ENCODE data around the gene ARRDC5. TPM values are rescaled to one million over a fixed set of nuclear protein-coding genes. Genes with fewer than 3 reads are reported as not detected.
A peak's percentile ranks its signal among the peaks of the same experiment; 100 is the strongest.
"Not testable (repeated sequence)": the region's sequence is repeated elsewhere in the genome, so short reads cannot be mapped to it uniquely, and the experiment has no call there.

ARRDC5 gene
- total RNA-seq, 2 donors from 2014 or later = 0.21 to 0.42 TPM

GRCh38 chr19:4882874-4883273, 19.8 kb downstream of the ARRDC5 start:
- ATAC-seq; intact Hi-C loops (cut with DNase I, micrococcal nuclease); DNase-seq: not testable (repeated sequence)

- intact Hi-C loops (cut with DNase I, micrococcal nuclease) = loop anchor here in 1 of 2 donors (10.0 kb wide), 1 partner anchor 156 kb away; no protein-coding TSS in a partner anchor
- ATAC-seq (no peak), DNase-seq (no peak)
Observed at GRCh38 chr19:4879041-4879440, 23.7 kb downstream of the ARRDC5 start.

- no peak for ATAC-seq
- intact Hi-C loops (cut with DNase I, micrococcal nuclease) = loop anchor here in 1 of 2 donors (10.0 kb wide), 1 partner anchor 156 kb away; no protein-coding TSS in a partner anchor
Observed at GRCh38 chr19:4878491-4878968, 24.2 kb downstream of the ARRDC5 start.

GRCh38 chr19:4877753-4878490, 24.8 kb downstream of the ARRDC5 start:
- intact Hi-C loops (cut with DNase I, micrococcal nuclease) = loop anchor here in 1 of 2 donors (10.0 kb wide), 1 partner anchor 157 kb away; no protein-coding TSS in a partner anchor
- DNase-seq = peak in 1 of 2 donors; percentile 65
- no peak for ATAC-seq

More at GRCh38 chr19:4878491-4878968, 24.2 kb downstream of the ARRDC5 start:
- DNase-seq = no peak

GRCh38 chr19:4873930-4874329, 28.8 kb downstream of the ARRDC5 start:
- no peak for ATAC-seq
- no peak for DNase-seq
- intact Hi-C loops (cut with DNase I, micrococcal nuclease) = loop anchor here in 1 of 2 donors (5.0 to 10.0 kb wide), 2 partner anchors 38 to 161 kb away; no protein-coding TSS in a partner anchor

- DNase-seq = no peak
- no peak for ATAC-seq
- intact Hi-C loops (cut with DNase I, micrococcal nuclease) = loop anchor here in 1 of 2 donors (5.0 to 10.0 kb wide), 2 partner anchors 41 to 163 kb away; no protein-coding TSS in a partner anchor
Observed at GRCh38 chr19:4871711-4872110, 31.0 kb downstream of the ARRDC5 start.

GRCh38 chr19:4870025-4870700, 32.5 kb downstream of the ARRDC5 start:
- ATAC-seq (peak; percentile 39), DNase-seq (peak in 1 of 2 donors; percentile 69)
- intact Hi-C loops (cut with DNase I, micrococcal nuclease) = loop anchor here in 1 of 2 donors (5.0 to 10.0 kb wide), 2 partner anchors 42 to 165 kb away; no protein-coding TSS in a partner anchor

- ATAC-seq (no peak), DNase-seq (no peak)
- intact Hi-C loops (cut with DNase I, micrococcal nuclease) = no loop called here
Observed at GRCh38 chr19:4868286-4868834, 34.3 kb downstream of the ARRDC5 start.

- DNase-seq (peak; percentile 95 to 98), ATAC-seq (peak; percentile 91)
- intact Hi-C loops (cut with DNase I, micrococcal nuclease) = no loop called here
Observed at GRCh38 chr19:4867534-4868285, 35.0 kb downstream of the ARRDC5 start, which contains the start of gene PLIN3. Gene PLIN3 (minus strand): TSS chr19:4867667. CDS start chr19:4861394, 6,273 bp downstream.

- ATAC-seq = peak; percentile 19
- peak; percentile 72 to 82 for DNase-seq
- intact Hi-C loops (cut with DNase I, micrococcal nuclease) = no loop called here
Observed at GRCh38 chr19:4866595-4867424, 35.9 kb downstream of the ARRDC5 start.

- ATAC-seq = peak; percentile 97
- intact Hi-C loops (cut with DNase I, micrococcal nuclease) = no loop called here
- peak; percentile 79 to 91 for DNase-seq
Observed at GRCh38 chr19:4861147-4861546, 41.5 kb downstream of the ARRDC5 start.

- ATAC-seq = no peak
- no peak for DNase-seq
- intact Hi-C loops (cut with DNase I, micrococcal nuclease) = no loop called here
Observed at GRCh38 chr19:4859697-4860096, 43.0 kb downstream of the ARRDC5 start.

- intact Hi-C loops (cut with DNase I, micrococcal nuclease); ATAC-seq; DNase-seq: not testable (repeated sequence)
Observed at GRCh38 chr19:4856468-4856867, 46.2 kb downstream of the ARRDC5 start.

GRCh38 chr19:4853506-4853905, 49.2 kb downstream of the ARRDC5 start:
- ATAC-seq, DNase-seq: not testable (repeated sequence)
- intact Hi-C loops (cut with DNase I, micrococcal nuclease) = loop anchor here in 1 of 2 donors (5.0 kb wide), 1 partner anchor 46 kb away; no protein-coding TSS in a partner anchor

GRCh38 chr19:4852484-4852883, 50.2 kb downstream of the ARRDC5 start:
- ATAC-seq (peak; percentile 21), DNase-seq (no peak)
- intact Hi-C loops (cut with DNase I, micrococcal nuclease) = loop anchor here in 1 of 2 donors (5.0 kb wide), 1 partner anchor 45 kb away; no protein-coding TSS in a partner anchor

- DNase-seq (peak in 1 of 2 donors; percentile 75), ATAC-seq (peak; percentile 75)
- intact Hi-C loops (cut with DNase I, micrococcal nuclease) = loop anchor here in 1 of 2 donors (5.0 kb wide), 1 partner anchor 44 kb away; no protein-coding TSS in a partner anchor
Observed at GRCh38 chr19:4851551-4852290, 51.0 kb downstream of the ARRDC5 start.

Measured in left colon (tissue), 2 donors.